RWPE2 (cell line): ENCODE results near the gene SLC9A9.

Source experiments
- ATAC-seq: fragments of 200-7000 bp; cut with Tn5 transposase; 3 replicates; pipeline ENCODE4 v1.9.1; 2021; ENCODE audit warnings: low read depth
- DNase-seq: peaks from one replicate; pipeline ENCODE4 v3.0.0-alpha.2; 2020; ENCODE audit warnings: low spot score
- H3K27ac ChIP-seq: fragments of 450-650 bp; 2 replicates; pipeline ENCODE4 v1.5.1; 2017; ENCODE audit warnings: mild to moderate bottlenecking; ENCODE audit not compliant: poor library complexity, severe bottlenecking
- H3K27me3 ChIP-seq: fragments of 250-450 bp; sonication (Bioruptor Pico); 2 replicates; pipeline ENCODE4 v1.5.1; 2021; ENCODE audit warnings: mild to moderate bottlenecking, moderate library complexity; ENCODE audit not compliant: insufficient read depth, poor library complexity, severe bottlenecking
- H3K36me3 ChIP-seq: fragments of 250-450 bp; sonication (Bioruptor Pico); 2 replicates; pipeline ENCODE4 v1.5.1; 2020; ENCODE audit warnings: low read depth, mild to moderate bottlenecking, moderate library complexity
- H3K4me1 ChIP-seq: fragments of 250-450 bp; sonication (Bioruptor Pico); 2 replicates; pipeline ENCODE4 v1.5.1; 2021; ENCODE audit warnings: mild to moderate bottlenecking, moderate library complexity; ENCODE audit not compliant: insufficient read depth, poor library complexity, severe bottlenecking
- H3K4me3 ChIP-seq: fragments of 250-450 bp; sonication (Bioruptor Pico); 2 replicates; pipeline ENCODE4 v1.5.1; 2021; ENCODE audit warnings: mild to moderate bottlenecking, moderate library complexity; ENCODE audit not compliant: severe bottlenecking
- H3K9me3 ChIP-seq: fragments of 250-450 bp; sonication (Bioruptor Pico); 2 replicates; pipeline ENCODE4 v1.5.1; 2021; ENCODE audit warnings: mild to moderate bottlenecking, moderate library complexity; ENCODE audit not compliant: severe bottlenecking
- TF ChIP-seq, protein P1 (sequence below): fragments of 450-650 bp; IDR thresholded peaks from one replicate; pipeline ENCODE4 v1.5.1; 2017; ENCODE audit warnings: mild to moderate bottlenecking, moderate library complexity; ENCODE audit not compliant: poor library complexity, severe bottlenecking

SLC9A9 gene

DNA sequence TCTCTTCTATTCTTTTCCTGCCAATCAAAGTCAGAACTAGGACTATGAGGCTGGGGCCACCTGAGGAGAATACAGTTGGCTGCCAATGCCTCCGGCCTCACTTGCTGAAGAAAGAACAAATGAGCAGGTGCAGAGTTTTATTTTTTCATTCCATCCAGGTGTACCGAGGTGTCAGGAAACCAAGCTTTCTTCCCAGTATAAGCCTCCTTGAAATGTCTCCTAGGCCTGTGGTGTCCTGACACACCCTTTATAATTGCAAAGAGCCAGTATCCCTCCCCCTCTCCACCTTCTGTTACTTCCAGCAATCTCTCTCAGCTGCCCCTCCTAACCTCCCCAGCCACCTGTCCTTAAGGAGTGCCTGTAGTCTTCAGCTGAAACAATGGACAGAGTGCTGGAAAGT lies 127.9 kb downstream of the SLC9A9 start:
- no peaks in the 10 kb centered on the region for H3K36me3 ChIP-seq
- no peaks in the 10 kb centered on the region for H3K4me1 ChIP-seq
- DNase-seq, result no peak
- H3K4me3 ChIP-seq, result no peak overlapping the region
- no peaks in the 10 kb centered on the region for H3K9me3 ChIP-seq
- TF ChIP-seq, protein P1, sequence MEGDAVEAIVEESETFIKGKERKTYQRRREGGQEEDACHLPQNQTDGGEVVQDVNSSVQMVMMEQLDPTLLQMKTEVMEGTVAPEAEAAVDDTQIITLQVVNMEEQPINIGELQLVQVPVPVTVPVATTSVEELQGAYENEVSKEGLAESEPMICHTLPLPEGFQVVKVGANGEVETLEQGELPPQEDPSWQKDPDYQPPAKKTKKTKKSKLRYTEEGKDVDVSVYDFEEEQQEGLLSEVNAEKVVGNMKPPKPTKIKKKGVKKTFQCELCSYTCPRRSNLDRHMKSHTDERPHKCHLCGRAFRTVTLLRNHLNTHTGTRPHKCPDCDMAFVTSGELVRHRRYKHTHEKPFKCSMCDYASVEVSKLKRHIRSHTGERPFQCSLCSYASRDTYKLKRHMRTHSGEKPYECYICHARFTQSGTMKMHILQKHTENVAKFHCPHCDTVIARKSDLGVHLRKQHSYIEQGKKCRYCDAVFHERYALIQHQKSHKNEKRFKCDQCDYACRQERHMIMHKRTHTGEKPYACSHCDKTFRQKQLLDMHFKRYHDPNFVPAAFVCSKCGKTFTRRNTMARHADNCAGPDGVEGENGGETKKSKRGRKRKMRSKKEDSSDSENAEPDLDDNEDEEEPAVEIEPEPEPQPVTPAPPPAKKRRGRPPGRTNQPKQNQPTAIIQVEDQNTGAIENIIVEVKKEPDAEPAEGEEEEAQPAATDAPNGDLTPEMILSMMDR, result no peak
- ATAC-seq, result no peak
- no peak overlapping the region for H3K27ac ChIP-seq
- no peaks in the 10 kb centered on the region for H3K27me3 ChIP-seq

DNA sequence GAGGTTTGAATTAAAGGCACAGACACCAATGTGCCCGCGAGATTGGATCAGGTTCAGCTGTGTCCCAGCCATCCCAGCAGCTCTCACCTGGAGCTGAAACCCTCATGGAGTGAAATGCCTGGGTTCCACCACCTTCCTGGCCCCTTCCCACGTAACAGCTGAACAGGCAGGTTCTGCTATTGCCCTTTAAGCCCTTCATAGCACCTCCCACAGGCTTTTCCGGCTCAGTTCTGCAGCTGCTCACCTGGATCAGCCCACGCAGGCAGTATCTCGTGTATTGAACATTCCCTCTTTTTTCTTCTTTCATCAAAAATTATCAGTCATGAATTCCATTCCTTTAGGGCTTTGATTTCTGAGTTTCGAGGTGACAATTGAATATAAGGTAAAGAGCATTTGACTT lies 129.8 kb downstream of the SLC9A9 start:
- TF ChIP-seq, protein P1, result no peak
- H3K4me3 ChIP-seq, result no peak overlapping the region
- ATAC-seq (no peak), DNase-seq (no peak)
- no peak overlapping the region for H3K27ac ChIP-seq
- no peaks in the 10 kb centered on the region for H3K36me3 ChIP-seq
- no peaks in the 10 kb centered on the region for H3K27me3 ChIP-seq
- no peaks in the 10 kb centered on the region for H3K4me1 ChIP-seq
- H3K9me3 ChIP-seq, result no peaks in the 10 kb centered on the region

DNA sequence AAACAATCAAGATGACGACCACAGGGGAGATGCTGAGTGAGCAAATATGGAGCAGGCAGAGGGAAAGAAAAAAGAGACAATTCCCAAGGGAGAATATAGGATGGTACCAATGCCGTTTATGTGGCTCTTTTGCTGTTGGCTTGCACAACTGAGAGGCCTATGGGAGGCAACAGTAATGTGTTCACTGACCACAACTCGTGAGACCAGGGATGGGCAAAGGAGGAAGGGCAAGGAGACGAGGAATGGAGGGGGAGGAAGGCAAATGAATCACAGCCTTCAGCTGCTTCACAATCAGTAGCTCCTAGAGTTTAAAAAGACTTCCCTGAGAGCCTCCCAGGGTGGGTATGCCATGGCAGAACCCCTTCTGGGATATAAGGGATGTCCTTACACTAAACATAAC lies 131.5 kb downstream of the SLC9A9 start:
- Histone ChIP-seq H3K36me3 (no peaks in the 10 kb centered on the region), H3K9me3 (no peaks in the 10 kb centered on the region), H3K27me3 (no peaks in the 10 kb centered on the region), H3K27ac (no peak overlapping the region), H3K4me3 (no peak overlapping the region), H3K4me1 (no peaks in the 10 kb centered on the region)
- ATAC-seq, result no peak
- TF ChIP-seq, protein P1, result no peak
- DNase-seq, result no peak

DNA sequence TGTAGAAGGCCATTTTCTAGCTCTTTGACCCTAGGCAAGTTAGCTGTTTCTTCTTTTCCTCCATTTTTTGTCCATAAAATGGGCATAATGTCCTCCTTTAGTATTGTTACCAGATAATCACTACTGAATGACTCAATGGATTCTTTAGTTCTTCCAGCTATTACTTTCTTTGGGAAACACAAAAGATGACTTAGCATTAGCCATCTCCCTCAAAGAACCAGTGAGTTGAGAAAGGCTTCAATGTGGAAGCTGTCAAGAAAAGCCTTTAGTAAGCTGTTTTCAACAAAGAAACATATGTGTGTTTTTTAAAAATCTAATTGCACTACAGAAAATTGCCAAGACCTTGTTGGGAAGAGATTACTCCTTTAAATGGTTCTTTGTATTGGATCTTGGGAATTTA lies 135.7 kb downstream of the SLC9A9 start:
- ATAC-seq, result no peak
- Histone ChIP-seq H3K27me3 (no peaks in the 10 kb centered on the region), H3K27ac (no peak overlapping the region), H3K4me1 (no peaks in the 10 kb centered on the region), H3K9me3 (no peaks in the 10 kb centered on the region), H3K36me3 (no peaks in the 10 kb centered on the region), H3K4me3 (no peak overlapping the region)
- DNase-seq, result no peak
- TF ChIP-seq, protein P1, result no peak

DNA sequence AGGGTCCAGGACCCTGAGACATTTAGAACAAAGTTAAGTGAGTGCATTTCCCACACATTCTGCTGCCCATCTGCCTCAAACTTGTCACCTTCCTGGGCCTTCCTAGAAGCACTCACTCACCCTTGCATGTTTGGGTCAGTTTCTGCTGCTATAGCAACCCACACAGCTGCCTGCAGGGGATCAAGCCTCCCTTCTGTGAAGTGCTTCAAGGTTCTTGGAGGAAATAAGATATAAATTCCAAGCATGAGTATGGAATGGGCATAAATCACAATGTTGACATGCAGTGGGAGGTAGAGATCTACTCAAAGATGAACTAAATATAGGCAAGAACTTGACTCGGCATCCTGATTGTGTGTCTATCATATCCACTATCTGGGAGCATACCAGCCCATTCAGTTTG lies 140.4 kb downstream of the SLC9A9 start:
- no peak for ATAC-seq
- DNase-seq, result no peak
- no peak overlapping the region for H3K27ac ChIP-seq
- TF ChIP-seq, protein P1, result no peak
- no peaks in the 10 kb centered on the region for H3K4me1 ChIP-seq
- no peak overlapping the region for H3K4me3 ChIP-seq
- no peaks in the 10 kb centered on the region for H3K9me3 ChIP-seq
- no peaks in the 10 kb centered on the region for H3K27me3 ChIP-seq
- no peaks in the 10 kb centered on the region for H3K36me3 ChIP-seq
